GM12801 (cell line): ENCODE data around the gene AGRN.

Source experiments
- CTCF ChIP-seq: IDR thresholded peaks from one replicate; pipeline ENCODE4 v1.5.1; 2011; ENCODE audit warnings: control low read depth; ENCODE audit not compliant: insufficient read length; ENCODE audit errors: extremely low read depth

The AGRN gene

GRCh38 chr1:980137-980571 lies 39.8 kb upstream of the AGRN start:
- no peak for TF ChIP-seq CTCF

- no peak for TF ChIP-seq CTCF
Measured at GRCh38 chr1:980602-981395, 39.1 kb upstream of the AGRN start.

- TF ChIP-seq CTCF: no peak
Measured at GRCh38 chr1:981491-981954, 38.4 kb upstream of the AGRN start.

GRCh38 chr1:981955-982558 lies 37.9 kb upstream of the AGRN start, which contains the start of gene PERM1:
TSS of gene PERM1 (minus strand) at chr1:982093. CDS start at chr1:981029, 1,064 bp downstream.
- TF ChIP-seq CTCF: no peak

GRCh38 chr1:982765-983436 lies 37.0 kb upstream of the AGRN start:
- TF ChIP-seq CTCF: no peak

- no peak for TF ChIP-seq CTCF
Measured at GRCh38 chr1:983798-984475, 36.0 kb upstream of the AGRN start.

- no peak for TF ChIP-seq CTCF
Measured at GRCh38 chr1:984476-984814, 35.5 kb upstream of the AGRN start.
